ENCODE data around the gene HEG1. TPM values are rescaled to one million over a fixed set of nuclear protein-coding genes. Genes with fewer than 3 reads are reported as not detected.

The HEG1 gene
- total and polyA plus RNA-seq, 9 donors = 12.2 to 64.7 (median 35.6) TPM

DNA sequence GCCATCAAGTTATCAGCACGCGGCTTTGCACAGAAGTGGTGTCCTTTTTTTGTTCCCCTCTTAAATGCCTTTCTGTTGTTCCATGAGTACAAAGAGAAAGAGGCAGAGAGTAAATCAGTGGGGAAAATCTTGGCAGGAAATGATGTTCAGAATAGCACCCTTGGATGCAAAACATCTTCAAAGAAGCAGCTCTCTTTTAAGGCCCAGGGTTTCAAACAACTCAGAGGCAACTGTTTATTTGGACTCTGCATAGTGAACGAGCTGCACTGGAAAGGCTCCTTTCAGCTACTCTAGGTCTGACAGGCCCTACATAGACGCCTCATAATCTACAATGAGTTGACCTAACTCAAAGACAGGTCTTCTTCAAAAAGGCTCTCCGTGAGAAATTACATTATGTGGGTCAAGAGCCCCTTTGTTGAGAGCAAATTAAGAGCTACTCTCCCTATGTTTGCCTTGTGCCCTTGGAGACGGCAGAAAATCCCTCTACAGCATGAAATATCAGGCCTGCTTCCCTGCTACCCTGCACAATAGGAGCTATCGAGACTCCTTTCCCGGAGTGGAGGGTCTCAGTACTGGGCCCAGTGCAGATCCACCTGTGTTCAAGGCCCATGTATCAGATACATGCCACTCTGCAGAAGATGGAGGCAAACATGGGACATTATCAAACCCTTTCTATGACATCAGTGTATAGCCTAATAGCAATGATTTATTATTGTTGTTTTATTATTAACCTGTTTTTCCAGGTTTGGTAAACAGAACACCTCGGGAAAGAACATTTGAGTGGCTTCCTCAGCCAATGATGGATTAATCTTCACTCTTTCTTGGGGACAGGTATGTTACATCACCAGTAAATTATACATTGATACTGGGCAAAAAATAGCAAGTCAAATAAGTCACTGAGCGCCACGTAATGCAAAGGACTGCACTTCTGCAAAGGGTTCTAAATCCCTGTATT is 53.1 kb downstream of the HEG1 start:
- Histone ChIP-seq H3K27me3 (no peaks in the 10 kb centered on the region), H3K4me1 (ENCODE audit: insufficient read depth) (peaks cover 6% of the 10 kb centered on the region), H3K36me3 (no peaks in the 10 kb centered on the region), H3K9me3 (no peaks in the 10 kb centered on the region), H3K4me3 (no peak overlapping the region), H3K27ac (no peak overlapping the region)
- DNase-seq = no peak
- TF ChIP-seq EP300 (IDR thresholded peaks at IDR 0.05) = no peak
- TF ChIP-seq POLR2A (IDR thresholded peaks at IDR 0.05) = no peak
- TF ChIP-seq, protein P1, sequence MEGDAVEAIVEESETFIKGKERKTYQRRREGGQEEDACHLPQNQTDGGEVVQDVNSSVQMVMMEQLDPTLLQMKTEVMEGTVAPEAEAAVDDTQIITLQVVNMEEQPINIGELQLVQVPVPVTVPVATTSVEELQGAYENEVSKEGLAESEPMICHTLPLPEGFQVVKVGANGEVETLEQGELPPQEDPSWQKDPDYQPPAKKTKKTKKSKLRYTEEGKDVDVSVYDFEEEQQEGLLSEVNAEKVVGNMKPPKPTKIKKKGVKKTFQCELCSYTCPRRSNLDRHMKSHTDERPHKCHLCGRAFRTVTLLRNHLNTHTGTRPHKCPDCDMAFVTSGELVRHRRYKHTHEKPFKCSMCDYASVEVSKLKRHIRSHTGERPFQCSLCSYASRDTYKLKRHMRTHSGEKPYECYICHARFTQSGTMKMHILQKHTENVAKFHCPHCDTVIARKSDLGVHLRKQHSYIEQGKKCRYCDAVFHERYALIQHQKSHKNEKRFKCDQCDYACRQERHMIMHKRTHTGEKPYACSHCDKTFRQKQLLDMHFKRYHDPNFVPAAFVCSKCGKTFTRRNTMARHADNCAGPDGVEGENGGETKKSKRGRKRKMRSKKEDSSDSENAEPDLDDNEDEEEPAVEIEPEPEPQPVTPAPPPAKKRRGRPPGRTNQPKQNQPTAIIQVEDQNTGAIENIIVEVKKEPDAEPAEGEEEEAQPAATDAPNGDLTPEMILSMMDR (IDR thresholded peaks at IDR 0.05) = no peak
- intact Hi-C loops (cut with DNase I) = loop anchor here in 1 of 4 donors (10.0 kb wide), 1 partner anchor 72 kb away; no protein-coding TSS in a partner anchor
- WGBS, 3 donors = 87 to 91% (median 88%) methylated on average over 11 of the region's 11 CpGs

DNA sequence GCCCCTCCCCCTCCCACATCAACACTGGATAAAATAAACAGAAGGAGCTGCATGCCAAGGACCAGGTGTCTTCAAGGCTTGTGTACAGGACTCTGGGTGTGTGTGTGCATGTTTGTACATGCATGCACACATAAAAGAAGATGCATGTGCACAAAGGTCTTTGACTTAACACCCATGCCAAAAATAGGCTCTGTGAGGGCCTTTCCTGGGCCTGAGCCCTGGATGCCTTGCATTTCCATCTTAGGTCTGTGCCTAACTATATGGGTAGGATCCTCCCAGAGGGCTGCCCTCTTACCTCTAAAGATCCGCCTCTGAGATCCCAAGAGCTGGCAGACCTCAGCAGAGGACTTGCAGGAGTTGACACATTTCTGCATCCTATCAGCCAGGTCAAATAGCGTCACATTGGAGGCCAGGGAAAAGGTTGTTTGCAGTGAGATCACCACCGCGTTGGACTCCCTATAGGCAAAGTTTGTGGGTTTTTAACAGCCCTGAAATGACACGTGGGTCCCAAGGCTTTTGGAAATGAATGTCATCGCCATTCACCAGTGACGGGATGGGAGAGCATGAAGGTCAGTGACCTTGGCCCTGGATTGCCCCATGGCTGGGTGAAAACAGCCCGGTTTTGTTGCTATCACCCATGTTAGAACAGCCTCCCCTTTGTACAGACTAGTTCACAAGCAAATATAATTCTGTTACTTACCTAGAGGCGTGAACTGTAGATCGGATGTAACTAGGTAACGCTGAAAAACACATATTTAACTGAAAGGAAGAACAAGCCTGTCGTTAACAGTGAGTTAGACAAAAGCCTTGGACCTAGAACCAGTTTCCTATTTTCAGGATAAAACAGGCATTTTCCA is 54.0 kb downstream of the HEG1 start:
- Histone ChIP-seq H3K4me1 (ENCODE audit: insufficient read depth) (peaks cover 6% of the 10 kb centered on the region), H3K36me3 (no peaks in the 10 kb centered on the region), H3K27me3 (no peaks in the 10 kb centered on the region), H3K27ac (no peak overlapping the region), H3K9me3 (no peaks in the 10 kb centered on the region), H3K4me3 (no peak overlapping the region)
- no peak for DNase-seq
- TF ChIP-seq EP300 (IDR thresholded peaks at IDR 0.05) (no peak), POLR2A (IDR thresholded peaks at IDR 0.05) (no peak)
- TF ChIP-seq, protein P1 (IDR thresholded peaks at IDR 0.05) = no peak
- 85 to 87% (median 86%) methylated on average over 12 of the region's 12 CpGs for WGBS, 3 donors
- intact Hi-C loops (cut with DNase I) = loop anchor here in 2 of 4 donors (2.0 to 10.0 kb wide), 2 partner anchors 73 to 433 kb away; no protein-coding TSS in a partner anchor

DNA sequence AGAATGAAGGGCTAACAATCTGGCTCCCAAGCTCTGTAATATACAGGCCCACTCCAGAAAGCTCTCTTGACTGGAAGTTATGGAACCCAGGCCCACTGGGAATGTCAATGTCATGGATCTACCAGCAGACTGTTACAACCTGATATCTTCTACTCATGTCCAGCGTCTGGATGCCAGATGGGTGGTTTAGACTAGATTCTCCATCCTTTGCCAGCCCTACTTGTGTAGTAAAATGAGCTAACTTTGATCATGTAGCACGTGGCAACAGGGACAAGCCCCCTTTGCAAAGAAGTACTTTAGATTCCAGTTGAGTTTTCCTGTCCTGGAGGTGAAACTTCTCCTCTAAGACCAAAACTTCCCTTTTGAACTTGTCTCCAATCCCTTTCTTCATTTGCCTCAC is 55.1 kb downstream of the HEG1 start:
- no peak for DNase-seq
- WGBS, 3 donors = 86 to 89% (median 89%) methylated on average over 2 of the region's 2 CpGs
- H3K27me3 ChIP-seq = no peaks in the 10 kb centered on the region
- no peak for TF ChIP-seq EP300 (IDR thresholded peaks at IDR 0.05)
- TF ChIP-seq POLR2A (IDR thresholded peaks at IDR 0.05) = no peak
- TF ChIP-seq, protein P1 (IDR thresholded peaks at IDR 0.05) = no peak
- peaks cover 6% of the 10 kb centered on the region for H3K4me1 ChIP-seq (ENCODE audit: insufficient read depth)
- no peaks in the 10 kb centered on the region for H3K9me3 ChIP-seq
- H3K27ac ChIP-seq = no peak overlapping the region
- intact Hi-C loops (cut with DNase I) = loop anchor here in 2 of 4 donors (2.0 to 10.0 kb wide), 2 partner anchors 74 to 434 kb away; no protein-coding TSS in a partner anchor
- H3K36me3 ChIP-seq = no peaks in the 10 kb centered on the region
- H3K4me3 ChIP-seq = no peak overlapping the region

DNA sequence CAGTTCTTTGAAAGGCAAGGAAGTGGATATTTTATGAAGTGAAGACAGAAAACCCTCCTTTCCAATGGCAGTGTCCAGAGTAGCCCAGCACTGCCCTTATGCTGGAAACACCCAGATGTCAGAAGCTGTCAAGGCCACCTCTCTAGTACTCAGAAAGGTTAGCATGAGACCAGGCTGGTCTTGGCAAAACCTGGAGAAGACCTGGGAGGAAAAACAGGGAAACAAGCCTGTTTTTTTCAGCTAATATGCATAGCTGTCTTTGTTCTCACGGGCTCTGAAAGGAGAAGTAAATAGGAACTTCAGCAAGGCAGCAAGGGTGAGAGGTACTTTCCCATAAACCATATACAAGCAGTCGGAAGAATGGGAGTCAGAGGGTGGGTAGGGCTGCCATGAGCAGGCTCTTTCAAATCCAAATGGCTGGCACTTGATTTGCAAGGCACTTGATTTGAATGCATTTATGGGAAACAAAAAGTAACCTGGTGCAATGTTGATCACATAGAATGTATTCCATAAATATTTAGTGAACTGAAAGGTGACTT is 55.8 kb downstream of the HEG1 start:
- TF ChIP-seq, protein P1 (IDR thresholded peaks at IDR 0.05) = no peak
- no peak for TF ChIP-seq EP300 (IDR thresholded peaks at IDR 0.05)
- Histone ChIP-seq H3K4me1 (ENCODE audit: insufficient read depth) (peaks cover 6% of the 10 kb centered on the region), H3K27me3 (no peaks in the 10 kb centered on the region), H3K27ac (no peak overlapping the region), H3K4me3 (no peak overlapping the region), H3K36me3 (no peaks in the 10 kb centered on the region), H3K9me3 (no peaks in the 10 kb centered on the region)
- no peak for DNase-seq
- 81 to 85% (median 83%) methylated on average over 2 of the region's 2 CpGs for WGBS, 3 donors
- intact Hi-C loops (cut with DNase I) = loop anchor here (2.0 to 10.0 kb wide), 6 partner anchors 75 to 585 kb away; partner anchors contain the start of gene ZNF148 (in 1 of the 4)
